ENCODE measurements around the gene INTS1. TPM values are rescaled to one million over a fixed set of nuclear protein-coding genes. Genes with fewer than 3 reads are reported as not detected.

Gene INTS1
- polyA plus RNA-seq, 3 donors = 5.5 to 64.3 (median 7.3) TPM

DNA sequence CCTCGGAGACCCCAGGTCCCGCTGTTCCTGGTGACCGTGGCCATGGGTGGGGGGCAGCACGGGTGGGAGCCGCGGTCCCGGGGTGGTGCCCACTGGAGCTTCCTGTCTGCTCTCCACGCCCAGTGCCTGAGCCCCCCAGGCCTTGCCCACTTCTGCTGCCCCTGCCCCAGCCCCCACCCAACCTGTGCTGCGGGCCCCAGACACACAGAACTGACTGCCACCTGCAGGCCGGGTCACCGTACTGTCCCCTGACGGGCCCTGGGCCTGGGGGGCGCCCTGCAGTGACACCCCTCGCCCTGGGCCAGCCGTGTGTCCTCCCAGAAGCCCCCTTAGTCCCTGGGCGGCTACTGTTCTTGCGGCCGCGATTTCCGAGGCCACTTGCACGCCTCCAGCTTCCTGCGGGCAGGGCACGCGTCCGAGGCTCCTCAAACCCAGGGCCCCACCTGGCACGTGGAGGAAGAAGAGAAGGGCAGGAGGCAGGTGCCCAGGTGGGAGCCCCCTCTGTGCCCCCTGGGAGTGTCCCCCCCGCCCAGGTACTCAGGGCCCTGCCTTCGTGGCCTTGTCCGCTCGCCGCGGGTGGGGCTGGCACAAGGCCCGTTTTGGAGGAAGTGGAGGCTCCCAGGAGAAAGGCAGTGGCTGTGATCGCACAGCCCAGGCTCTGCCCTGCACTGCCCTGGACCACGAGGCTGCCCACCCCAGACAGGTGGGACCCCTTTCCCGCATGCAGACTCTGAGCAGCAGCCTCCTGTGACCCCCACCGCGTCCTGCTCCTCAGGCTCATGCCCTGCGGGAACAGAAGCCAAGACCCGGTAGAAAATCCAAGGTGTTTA, 41.4 kb upstream of the INTS1 start:
- Histone ChIP-seq H3K9ac (ENCODE audit: insufficient read depth, low read length, poor library complexity, severe bottlenecking) (no peak overlapping the region), H3K9me3 (replicated peaks in 1 of 2; ENCODE audit: control insufficient read depth in 1 of 2, insufficient read depth in 1 of 2, low read length in 2 of 2) (no peaks in the 10 kb centered on the region), H2AFZ (ENCODE audit: insufficient read depth, low read depth, low read length, poor library complexity, severe bottlenecking) (no peak overlapping the region), H4K20me1 (ENCODE audit: insufficient read depth, low read length) (peaks cover 41% of the 10 kb centered on the region), H3K4me3 (replicated peaks in 1 of 3; ENCODE audit: low read depth in 2 of 3, low read length in 3 of 3) (no peak overlapping the region), H3K27me3 (ENCODE audit: control insufficient read depth in 2 of 2, insufficient read depth in 2 of 2, low read length in 2 of 2) (no peaks in the 10 kb centered on the region), H3K79me2 (ENCODE audit: insufficient read depth, low read length) (no peaks in the 10 kb centered on the region), H3K4me2 (replicated peaks; ENCODE audit: extremely low read depth, low read length, poor library complexity, severe bottlenecking) (no peak overlapping the region), H3K36me3 (replicated peaks in 1 of 2; ENCODE audit: control insufficient read depth in 1 of 2, insufficient read depth in 2 of 2, low read length in 2 of 2) (peaks cover 29 to 32% of the 10 kb centered on the region in 2 donors), H3K4me1 (ENCODE audit: control insufficient read depth in 1 of 2, insufficient read depth in 2 of 2, low read length in 2 of 2) (no peaks in the 10 kb centered on the region), H3K27ac (ENCODE audit: low read depth in 1 of 2, low read length in 2 of 2) (no peak overlapping the region)
- 66% methylated on average over 35 of the region's 40 CpGs for WGBS (ENCODE audit: insufficient coverage)
- H3K4me1 Mint-ChIP-seq = peaks cover 4% of the 10 kb centered on the region
- peaks cover 0 to 2% (median 0%) of the 10 kb centered on the region in 7 donors for H3K9me3 Mint-ChIP-seq
- DNase-seq = no peak
- no peaks in the 10 kb centered on the region for H3K27me3 Mint-ChIP-seq (ENCODE audit: low read depth in 3 of 3)
- intact Hi-C loops (cut with micrococcal nuclease) = no loop called here
- TF ChIP-seq, protein P1, sequence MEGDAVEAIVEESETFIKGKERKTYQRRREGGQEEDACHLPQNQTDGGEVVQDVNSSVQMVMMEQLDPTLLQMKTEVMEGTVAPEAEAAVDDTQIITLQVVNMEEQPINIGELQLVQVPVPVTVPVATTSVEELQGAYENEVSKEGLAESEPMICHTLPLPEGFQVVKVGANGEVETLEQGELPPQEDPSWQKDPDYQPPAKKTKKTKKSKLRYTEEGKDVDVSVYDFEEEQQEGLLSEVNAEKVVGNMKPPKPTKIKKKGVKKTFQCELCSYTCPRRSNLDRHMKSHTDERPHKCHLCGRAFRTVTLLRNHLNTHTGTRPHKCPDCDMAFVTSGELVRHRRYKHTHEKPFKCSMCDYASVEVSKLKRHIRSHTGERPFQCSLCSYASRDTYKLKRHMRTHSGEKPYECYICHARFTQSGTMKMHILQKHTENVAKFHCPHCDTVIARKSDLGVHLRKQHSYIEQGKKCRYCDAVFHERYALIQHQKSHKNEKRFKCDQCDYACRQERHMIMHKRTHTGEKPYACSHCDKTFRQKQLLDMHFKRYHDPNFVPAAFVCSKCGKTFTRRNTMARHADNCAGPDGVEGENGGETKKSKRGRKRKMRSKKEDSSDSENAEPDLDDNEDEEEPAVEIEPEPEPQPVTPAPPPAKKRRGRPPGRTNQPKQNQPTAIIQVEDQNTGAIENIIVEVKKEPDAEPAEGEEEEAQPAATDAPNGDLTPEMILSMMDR (IDR thresholded peaks at IDR 0.05) = peak; percentile 24
- H3K4me3 Mint-ChIP-seq = no peak overlapping the region
- peaks cover 13 to 31% of the 10 kb centered on the region in 2 donors for H3K36me3 Mint-ChIP-seq
- peak overlapping the region in 1 of 7 donors; percentile 44 for H3K27ac Mint-ChIP-seq

DNA sequence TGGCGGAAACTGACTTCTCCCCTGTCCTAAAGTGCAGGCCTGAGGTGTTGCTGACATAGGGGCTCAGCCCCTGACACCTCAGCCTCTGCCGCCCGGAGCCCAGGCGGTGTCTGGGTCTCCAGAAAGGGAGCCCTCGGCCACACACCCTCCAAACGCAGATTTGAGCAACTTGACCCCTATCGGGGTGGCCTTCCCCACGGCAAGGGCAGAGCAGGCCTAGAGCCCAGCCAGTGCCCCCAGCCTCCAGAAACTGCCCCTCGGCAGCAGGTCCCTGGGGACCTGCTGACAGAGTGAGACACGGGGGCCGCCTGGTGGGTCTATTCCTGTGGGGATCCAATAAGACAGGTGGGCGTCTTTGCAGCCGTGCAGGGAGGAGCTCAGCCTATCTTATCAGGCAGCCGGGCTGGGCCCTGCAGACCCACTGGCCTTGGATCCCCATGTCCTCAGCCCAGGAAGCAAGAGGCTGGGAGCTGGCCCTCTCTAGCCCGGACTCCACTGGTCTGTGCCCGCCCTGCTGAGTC, 40.8 kb upstream of the INTS1 start:
- no peaks in the 10 kb centered on the region for H3K9me3 ChIP-seq (replicated peaks in 1 of 2; ENCODE audit: control insufficient read depth in 1 of 2, insufficient read depth in 1 of 2, low read length in 2 of 2)
- no peak overlapping the region for H3K4me3 Mint-ChIP-seq
- DNase-seq = no peak
- TF ChIP-seq, protein P1 (IDR thresholded peaks at IDR 0.05) = no peak
- no peaks in the 10 kb centered on the region for H3K79me2 ChIP-seq (ENCODE audit: insufficient read depth, low read length)
- no peaks in the 10 kb centered on the region for H3K27me3 Mint-ChIP-seq (ENCODE audit: low read depth in 3 of 3)
- peak overlapping the region in 1 of 2 donors; percentile 20 for H3K27ac ChIP-seq (ENCODE audit: low read depth in 1 of 2, low read length in 2 of 2)
- no peaks in the 10 kb centered on the region for H3K27me3 ChIP-seq (ENCODE audit: control insufficient read depth in 2 of 2, insufficient read depth in 2 of 2, low read length in 2 of 2)
- H3K27ac Mint-ChIP-seq = peak overlapping the region in 3 of 7 donors; percentile 26 to 66 (median 55)
- H3K4me1 ChIP-seq (ENCODE audit: control insufficient read depth in 1 of 2, insufficient read depth in 2 of 2, low read length in 2 of 2) = no peaks in the 10 kb centered on the region
- H3K4me3 ChIP-seq (replicated peaks in 1 of 3; ENCODE audit: low read depth in 2 of 3, low read length in 3 of 3) = no peak overlapping the region
- peaks cover 4% of the 10 kb centered on the region for H3K4me1 Mint-ChIP-seq
- no peak overlapping the region for H3K9ac ChIP-seq (ENCODE audit: insufficient read depth, low read length, poor library complexity, severe bottlenecking)
- H3K4me2 ChIP-seq (replicated peaks; ENCODE audit: extremely low read depth, low read length, poor library complexity, severe bottlenecking) = no peak overlapping the region
- H3K36me3 Mint-ChIP-seq = peaks cover 17 to 36% of the 10 kb centered on the region in 2 donors
- WGBS (ENCODE audit: insufficient coverage) = 93% methylated on average over 16 of the region's 16 CpGs
- peaks cover 35 to 37% of the 10 kb centered on the region in 2 donors for H3K36me3 ChIP-seq (replicated peaks in 1 of 2; ENCODE audit: control insufficient read depth in 1 of 2, insufficient read depth in 2 of 2, low read length in 2 of 2)
- H4K20me1 ChIP-seq (ENCODE audit: insufficient read depth, low read length) = peaks cover 46% of the 10 kb centered on the region
- no peak overlapping the region for H2AFZ ChIP-seq (ENCODE audit: insufficient read depth, low read depth, low read length, poor library complexity, severe bottlenecking)
- intact Hi-C loops (cut with micrococcal nuclease) = loop anchor here in 1 of 2 donors (5.0 kb wide), 1 partner anchor 38 kb away; no protein-coding TSS in a partner anchor
- peaks cover 0 to 2% (median 0%) of the 10 kb centered on the region in 7 donors for H3K9me3 Mint-ChIP-seq
